Endometrium (tissue), 2 donors: ENCODE data around the gene ARMH1.

Experiments used
- FAIRE-seq: peaks from 2 replicates; lab custom pipeline; 2012; peaks lifted over from hg19 to GRCh38; lab: Jason Lieb, UNC
- donor health status: control.
- donor health status: control.

ARMH1 gene

DNA sequence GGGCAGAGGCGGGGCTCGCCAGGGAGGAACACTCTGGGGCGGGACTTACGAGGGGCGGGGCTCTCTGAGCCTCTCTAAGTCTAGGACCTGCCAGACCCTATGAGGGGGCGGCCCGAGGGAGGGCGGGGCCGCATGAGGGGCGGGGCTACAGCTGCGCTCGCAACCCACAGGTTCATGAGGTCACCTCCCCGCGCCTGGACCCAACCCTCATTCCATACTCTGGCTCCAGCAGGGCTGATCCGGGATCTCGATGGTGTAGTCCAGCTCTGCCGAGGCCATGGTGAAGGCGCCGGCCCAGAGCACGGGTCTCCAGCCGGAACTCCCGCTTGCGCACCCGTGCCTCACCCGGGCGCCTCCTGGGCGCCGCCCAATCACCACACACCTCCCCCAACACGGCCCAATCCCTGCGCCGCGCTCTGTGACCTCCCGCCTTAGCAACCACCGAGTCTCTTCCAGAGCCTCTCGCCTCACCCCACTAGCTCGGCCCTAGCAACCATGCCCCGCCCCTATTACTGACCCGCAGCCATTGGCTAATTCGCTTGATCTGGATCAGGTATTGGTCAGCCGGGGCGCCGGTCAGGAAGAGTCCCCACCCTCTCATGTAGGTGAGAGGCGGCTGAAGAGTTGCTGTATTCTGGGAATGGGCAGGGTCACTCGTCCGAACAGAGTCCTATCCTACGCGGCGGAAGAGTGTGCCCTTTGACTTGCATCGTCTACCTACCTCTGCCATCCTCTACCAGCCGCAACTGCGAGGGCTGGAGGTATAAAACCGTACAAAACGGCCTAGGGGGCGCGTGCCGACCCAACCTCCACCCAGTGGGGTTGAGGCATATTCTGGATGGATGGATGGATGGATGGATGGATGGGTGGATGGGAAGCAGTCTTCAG, at the start of gene ARMH1, which contains the start of gene TMEM53:
Gene ARMH1, plus strand, starts transcription at position 602 of the 888 bp plus-strand sequence. CDS start 14,984 bp downstream, outside the sequence.
Gene TMEM53, minus strand, starts transcription at position 369 of the 888 bp plus-strand sequence. Its CDS starts 90 bp downstream, at position 279.
- FAIRE-seq: peak; percentile 95

DNA sequence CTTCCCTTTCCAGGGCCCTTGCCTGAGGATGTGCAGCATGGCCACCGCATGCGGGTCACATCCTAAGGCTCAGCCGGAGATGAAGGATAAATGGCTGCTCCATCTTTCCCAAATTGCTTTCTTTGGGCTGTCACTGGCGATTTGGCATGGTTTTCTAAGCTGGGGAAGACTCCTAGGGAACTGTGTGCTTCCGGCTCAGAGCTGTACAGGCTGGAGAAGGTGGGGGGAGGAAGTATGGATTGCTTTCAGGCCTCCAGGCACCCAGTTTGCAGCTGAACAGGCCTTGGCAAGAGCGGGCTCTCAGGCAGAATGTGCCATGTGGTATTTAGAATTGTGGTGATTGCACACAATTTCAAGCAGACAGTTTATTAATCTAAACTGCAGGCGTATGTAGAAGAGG, 49.2 kb upstream of the ARMH1 start:
- FAIRE-seq: no peak

DNA sequence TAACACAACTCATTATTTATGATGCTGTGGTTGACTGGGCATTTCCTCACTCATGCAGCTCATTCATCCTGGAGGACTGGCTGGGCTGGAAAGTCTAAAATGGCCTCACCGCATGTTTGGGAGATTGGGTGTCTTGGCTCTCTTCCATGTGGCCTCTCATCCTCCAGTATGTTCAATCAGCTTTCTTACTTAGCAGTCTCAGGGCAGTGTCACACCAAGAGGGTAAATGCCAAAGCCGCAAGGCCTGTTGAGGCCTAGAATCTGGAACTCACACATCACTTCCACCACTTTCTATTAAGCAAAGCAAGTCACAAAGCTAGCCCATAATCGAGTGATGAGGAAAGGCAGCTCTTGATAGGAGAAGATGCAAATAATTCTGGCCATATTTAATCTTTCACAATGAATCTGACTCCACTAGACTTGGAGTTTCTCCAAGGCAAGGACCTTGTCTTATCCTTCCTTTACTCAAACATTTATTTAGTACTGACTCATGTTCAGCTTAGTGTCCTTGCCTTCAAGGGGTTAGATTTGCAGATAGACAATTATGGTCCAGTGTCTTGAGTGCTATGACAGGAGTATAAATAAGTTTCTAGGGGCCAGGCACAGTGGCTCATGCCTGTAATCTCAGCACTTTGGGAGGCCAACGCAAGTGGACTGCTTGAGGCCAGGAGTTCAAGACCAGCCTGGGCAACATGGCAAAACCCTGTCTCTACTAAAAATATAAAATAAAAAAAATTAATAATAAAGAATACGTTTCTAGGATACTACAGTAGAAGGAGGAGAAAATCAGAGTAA, 45.4 kb upstream of the ARMH1 start:
- no peak for FAIRE-seq

DNA sequence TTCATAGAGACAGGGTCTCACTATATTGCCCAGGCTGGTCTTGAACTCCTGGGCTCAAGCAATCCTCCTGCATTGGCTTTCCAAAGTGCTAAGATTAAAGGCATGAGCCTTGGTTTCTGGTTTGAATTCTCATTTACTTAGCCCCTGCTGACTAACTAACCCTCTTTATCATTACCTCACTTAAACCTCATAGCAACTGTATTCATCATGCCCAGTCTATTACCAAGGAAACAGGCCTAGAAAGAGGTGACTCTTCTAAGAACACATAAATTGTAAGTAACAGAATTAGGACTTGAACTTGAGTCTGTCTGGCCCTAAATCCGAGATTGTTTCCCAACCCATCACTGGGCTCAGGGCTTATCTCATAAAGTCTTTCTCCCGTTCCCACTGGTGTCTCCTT, 44.4 kb upstream of the ARMH1 start:
- FAIRE-seq: no peak

DNA sequence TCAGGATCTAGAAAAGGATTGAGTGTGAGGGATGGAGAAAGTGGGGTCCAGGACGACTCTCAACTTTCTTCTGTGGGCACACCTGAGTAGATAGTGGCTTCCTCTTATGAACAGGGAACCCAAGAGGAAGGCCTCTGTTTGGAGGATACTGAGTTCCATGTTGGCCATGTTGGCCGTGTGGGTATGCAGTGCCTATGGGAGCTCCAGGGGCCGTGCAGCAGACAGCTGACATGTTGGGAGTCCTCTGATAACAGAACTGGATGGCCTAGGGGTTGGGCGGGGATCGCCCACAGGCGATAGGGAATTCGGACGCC, 43.2 kb upstream of the ARMH1 start:
- no peak for FAIRE-seq

DNA sequence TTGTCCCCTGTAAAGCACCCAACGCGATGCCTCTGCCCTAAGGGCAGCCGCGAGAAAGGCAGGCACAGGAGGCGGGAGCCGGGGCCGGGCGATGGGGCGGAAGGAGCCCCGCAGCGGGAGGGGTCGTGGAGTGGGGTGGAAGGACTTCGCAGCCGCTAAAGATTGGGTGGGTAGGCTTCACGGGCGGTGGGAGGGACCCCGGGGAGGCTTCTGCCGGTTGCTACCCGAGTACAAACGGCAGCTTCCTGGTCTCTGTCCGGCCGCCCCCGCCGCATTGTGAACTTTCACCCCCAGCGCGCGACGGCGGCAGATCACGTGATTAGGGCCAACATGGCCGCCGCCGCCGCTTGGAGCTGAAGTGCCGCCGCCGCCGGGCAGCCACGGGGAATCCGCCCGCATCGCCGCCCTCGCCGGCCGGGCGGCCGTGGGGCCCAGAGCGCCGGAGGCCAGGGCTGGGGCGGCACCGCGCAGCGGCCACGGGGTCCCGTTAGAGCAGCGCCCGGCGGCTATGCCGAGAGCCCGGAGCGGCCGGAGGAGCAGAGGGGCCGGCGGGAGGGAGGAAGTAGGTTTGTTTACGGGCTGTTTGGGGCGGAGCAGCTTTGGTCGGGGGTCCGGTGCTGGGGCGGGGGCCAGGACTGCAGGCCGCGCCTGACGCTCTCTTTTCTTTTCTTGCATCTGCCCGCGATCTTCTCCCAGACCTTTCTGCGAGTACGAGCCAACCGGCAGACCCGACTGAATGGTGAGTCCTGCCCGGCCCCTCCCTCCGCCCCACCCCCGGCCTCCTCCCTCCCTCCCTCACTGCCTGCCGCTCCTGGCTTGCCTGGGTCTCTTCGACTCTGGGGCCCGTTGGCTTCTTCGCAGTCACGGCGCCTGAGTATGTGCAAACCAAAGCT, 42.6 kb upstream of the ARMH1 start:
- FAIRE-seq: no peak

DNA sequence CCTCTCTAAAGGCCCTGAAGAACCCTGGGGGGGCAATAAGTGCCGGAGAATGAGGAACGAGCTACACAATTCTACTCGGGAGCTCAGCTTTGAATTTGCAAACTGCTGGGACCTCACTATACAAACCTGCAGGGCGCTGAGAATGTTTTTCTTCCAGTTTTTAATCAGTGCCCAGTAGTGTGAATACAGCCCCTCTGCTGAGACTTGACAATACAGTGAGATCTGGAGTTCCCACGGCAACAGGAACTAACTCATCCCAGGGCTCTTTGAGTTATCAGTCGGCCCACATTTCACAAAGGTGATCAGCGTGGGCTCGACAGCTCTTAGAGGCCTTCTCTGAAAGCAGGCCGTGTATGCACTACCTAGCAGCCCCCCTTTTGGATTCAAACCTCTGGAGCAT, 41.9 kb upstream of the ARMH1 start:
- no peak for FAIRE-seq

DNA sequence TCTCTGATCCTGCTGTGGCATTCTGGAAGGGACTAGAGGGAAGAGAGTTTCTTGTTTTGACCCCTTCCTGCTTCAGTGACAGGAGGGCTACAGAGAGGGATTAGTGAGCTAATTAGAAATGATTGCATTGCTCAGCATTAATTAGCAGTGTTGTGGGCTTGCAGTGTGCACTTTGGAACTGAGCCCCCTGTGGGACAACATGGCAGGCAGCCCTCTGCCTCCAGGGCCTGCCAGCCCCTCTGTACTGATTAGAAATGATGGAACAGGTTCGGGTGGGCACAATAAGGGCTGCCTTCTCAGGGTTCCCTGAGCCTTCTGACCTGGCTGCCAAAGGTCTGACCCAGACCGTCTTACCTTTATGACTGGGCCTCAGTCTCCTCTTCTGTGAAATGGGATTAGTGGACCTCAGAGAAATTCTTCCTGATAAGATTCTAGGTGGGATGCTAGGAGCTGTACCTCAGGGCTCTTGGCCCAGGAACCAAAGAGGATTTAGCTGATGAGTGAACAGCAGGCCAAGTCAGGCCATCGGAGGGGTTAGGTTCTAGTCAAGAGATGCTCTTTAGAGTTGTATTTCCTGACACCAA, 39.8 kb upstream of the ARMH1 start:
- no peak for FAIRE-seq

DNA sequence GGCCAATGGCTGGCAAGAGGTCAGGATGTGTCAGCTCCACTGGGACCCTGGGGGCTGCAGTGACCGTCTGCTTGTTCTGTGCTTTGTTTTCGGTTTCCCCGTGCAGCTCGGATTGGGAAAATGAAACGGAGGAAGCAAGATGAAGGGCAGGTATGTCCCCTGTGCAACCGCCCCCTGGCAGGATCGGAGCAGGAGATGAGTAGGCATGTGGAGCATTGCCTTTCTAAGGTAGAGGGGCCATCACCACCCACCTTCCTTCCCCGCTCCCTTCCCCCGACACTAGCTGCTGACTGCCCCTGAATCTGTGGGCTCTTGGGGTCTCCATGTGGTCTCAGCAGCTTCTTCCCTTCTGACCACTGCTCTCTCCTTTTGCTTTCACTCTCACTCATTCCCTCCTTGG, 39.1 kb upstream of the ARMH1 start:
- FAIRE-seq: no peak

DNA sequence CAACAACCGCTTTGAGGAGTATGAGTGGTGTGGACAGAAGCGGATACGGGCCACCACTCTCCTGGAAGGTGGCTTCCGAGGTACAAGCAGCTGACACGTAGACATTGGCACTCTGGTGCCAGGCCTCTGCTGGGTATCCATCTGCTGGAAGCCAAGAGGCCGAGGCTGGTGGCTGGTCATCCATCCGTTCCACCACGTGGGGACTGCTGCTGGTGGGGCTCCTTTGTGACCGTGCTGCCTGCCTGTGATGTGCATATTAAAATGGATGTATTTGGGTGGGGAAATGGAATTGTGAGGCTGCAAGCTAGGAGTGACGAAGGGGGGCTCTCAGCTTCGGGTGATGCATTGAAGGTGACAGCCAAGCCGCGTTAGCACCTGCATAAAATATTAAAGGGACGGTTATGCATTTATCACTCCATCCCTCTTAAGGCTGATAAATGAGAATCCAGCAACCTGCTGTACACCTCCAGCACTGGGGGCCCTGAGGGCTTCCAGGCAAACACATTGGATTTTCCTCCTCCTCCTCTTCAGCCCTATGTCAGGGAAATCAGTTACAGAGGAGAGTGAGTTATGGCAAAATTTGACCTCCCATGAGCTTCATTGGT, 38.3 kb upstream of the ARMH1 start:
- no peak for FAIRE-seq

DNA sequence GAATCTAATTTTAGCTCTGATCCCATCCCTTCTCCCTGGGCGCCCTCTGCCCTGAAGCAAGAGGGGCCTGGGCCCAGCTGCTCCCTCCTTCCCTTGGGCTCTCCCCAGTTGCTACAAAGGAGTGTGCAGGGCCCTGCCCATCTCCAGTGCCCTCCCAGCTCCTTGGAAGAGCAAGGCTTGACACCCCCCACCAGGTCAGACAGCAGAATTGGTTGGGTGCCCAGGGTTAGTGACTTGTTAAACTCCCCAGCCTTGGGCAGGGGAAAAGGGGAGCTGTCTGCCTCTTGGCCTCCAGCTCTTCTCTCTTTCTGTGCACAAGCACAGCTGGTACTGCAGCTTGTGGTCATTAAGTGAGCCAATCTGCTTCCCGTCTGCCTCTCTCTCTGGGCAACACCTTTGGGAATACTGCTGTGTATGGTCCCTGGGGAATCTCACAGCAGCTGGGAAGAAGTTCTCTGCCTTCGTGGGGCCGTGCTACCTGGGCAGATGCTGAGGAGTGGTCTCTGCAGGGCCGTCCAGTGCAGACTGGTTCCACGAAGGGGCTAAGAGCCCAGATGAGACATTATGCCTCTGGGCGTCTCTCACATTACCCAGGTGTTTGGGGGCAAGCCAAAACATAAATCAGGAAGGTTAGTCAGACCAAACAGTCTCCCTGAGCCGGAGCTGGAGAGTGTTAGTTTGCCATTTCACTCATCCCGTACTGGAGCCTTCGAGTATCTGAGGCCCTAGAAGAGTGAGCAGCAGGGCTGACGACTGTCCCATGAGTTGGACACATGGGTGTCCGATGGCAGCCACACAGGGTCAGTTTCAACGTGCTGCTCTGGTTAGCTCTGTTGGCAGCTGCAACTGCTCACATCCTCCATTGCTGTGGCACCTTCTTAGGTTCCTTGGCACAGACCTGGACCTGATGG, 37.6 kb upstream of the ARMH1 start:
- no peak for FAIRE-seq

DNA sequence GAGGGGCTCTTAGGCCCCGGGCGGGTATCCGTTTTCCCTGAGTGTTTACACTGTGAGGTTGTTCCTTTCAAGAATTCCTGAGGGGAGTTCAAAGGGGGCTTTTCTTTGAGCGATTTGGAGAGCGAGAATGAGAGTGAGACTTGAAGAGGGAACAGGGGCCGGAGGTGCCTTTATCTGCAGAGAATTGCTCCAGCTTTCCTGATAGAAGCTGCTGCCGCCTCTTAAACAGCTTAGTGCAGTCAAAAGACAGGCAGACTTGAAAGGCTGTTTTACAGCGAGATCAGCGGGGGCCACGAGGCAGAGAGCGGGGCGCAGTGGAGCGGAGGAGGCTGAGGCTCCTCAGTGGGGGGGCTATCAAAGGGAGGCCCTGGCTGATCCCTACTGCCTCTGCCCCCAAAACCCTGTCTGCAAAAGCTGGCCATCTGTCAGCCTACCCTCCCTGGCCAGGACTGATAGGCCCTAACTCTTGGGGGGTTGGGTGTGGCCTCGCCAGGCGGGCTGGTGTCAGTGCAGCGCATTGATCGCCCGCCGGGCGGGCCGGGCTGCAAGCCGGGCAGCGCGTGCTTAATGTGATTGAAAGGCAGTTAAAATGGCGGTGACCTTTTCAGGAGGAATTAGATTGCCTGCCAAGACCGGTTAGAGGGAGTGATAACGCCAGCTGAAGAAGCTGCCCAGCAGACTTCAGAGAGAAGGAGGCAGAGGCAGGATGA, 36.7 kb upstream of the ARMH1 start:
- FAIRE-seq: no peak

DNA sequence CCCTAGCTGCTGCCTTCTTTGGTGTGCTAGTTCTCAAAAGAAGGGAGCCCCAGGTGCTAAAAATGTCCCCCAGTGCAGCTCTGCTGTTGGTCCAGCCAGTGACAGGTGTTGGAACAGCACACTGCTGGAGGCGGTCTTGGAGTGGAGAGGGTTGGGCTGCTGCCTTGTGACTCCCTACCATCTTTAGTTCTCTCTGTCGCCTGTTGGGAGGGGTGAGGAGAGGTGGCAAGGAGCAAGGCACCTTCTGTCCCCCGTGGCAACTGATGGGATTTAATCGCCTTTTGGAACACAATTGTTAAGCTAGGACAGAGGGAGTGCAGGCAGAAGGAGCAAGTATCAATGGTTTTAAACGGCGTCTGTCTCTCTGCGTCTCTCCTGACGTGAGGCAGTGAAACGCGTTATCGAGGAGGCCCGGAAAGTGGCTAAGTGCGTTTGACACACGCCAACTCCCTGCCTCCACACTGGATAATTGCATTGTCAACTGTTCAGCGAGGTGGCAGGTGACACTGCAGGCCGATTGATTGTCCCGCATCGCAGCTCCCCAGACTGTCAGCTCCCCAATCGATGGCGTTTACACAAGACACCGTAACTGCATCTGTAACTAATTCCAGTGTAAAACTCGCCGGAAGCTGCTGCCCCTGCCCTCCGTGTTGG, 34.2 kb upstream of the ARMH1 start:
- FAIRE-seq: no peak

DNA sequence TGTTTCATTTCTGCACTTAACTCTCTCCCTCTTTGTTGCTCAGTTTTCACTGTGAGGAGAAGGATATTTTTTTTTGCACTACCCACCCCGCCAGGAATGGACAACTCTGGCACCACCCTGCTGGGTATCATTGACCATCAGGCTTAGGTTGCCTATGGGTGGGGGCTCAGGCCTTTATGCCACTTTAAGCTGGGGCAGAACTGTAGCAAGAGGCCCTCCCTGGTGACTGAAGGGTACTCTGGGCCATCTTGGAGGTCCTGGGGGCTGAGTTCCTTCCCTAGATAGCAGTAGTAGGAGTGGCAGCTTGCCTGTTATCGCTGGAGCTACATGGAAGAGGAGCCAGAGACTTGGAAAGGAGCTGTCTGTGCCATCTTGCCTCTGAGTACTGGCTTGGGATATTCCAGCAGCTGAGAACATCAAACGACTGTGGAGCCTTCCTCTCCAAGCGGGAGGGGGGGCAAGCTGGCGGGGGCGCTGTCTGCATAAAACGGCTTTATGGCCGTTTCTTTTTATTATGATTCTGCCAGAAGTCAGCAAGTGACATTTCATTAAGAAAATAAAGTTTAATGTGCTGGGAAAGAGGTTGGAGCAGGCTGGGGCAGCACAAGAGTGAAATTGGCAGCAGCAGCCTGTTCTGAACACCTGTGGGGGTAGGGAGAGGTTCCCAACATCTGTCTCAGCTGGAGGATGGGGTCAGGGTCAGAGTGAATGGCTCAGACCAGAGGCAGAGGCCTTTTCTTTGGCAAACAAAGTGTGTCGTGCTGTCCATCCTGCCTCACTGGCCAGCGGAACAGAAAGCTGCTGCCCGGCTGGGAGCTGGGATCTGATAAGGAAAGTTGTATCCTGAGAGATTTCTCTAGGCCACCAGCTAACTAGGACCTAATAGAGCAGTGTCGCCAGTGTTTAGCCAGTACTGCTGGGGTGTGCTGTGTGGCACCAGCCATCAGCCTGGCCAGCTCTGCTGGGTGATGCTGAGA, 33.1 kb upstream of the ARMH1 start:
- no peak for FAIRE-seq

DNA sequence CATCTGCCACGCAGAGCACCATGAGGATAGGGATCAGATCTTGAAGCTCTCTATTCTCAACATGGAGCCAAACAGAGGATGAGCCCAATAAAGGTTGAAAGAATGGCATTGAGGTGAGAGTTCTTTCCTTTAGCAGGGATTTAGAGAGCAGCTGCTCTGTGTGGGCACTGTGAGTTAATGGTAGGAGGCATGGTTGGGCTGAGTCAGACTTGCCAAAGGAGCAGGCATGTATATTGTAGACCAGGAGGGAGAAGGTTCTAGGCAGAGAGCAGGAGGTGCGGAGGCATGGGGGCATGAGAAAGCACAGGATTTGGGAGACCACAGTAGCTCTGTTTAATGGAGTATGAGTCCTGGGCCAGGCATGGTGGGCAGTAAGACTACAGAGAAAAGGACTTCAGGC, 32.3 kb upstream of the ARMH1 start:
- FAIRE-seq: no peak

DNA sequence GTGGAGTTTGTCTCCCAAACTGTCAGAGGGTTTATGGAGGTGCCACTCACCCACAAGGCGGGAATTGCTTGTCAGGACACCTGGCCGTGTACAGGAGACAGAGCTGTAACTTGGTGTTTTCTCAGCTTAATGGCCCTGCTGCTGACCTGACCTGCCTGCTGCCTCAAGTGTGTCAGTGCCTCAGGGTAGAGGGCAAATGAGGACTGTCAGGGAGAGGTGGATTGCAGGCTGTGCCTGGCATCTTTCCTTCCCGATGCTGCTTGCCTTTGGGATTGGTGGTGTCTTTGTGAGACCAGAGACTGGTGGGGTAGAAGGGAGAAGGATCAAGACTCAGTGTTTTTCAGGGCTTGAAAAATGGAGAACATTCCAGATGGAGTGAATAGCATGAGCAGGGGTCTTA, 31.6 kb upstream of the ARMH1 start:
- FAIRE-seq: no peak

DNA sequence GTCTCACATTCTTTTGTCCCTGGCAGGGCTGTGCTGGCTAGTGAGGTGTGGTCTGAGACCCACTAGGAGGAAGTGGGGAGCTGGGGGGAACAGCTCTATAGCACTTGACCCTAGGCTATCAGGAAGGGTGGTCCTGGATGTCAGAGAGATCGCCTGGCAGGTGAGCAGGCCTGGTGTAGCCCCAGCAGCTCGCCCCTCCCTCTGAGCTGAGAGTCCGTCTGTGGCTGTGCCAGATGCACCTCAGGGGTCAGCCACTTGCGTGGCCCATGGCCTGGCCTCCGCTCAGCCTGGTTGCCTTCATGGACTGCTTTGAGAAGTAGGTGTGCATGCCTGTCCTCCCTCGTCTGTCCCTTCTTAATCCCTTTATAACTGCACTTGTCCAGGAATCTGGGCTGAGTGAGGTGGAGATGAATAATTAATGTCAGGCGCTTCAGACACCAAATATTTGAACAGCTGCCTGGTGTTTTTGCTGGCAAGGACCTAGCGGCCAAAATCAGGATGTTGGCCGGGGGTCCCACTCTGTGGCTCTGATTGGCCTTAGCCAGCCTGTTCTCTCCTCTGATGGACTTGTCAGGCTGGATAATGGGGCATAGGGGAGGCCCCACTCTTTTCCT, 30.7 kb upstream of the ARMH1 start:
- FAIRE-seq: no peak

DNA sequence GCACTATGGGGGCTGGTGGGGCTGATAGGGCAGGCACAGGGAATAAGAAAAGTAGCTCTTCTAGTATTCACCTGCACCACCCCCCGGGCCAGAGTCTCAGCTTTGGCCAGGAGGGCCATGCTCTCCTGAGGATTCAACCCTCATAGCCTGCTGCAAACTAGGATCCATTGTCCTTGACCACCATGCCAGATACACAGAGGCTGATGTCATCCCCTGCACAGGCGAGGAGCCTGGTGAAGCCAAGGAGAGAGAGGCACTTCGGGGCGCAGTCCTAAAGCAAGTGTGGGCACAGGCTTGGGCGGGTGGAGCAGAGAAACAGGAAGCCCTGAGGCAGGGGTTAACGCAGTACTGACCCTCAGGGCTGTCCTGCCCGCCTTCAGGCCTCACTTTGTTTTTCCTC, 29.7 kb upstream of the ARMH1 start:
- no peak for FAIRE-seq
